Measurements from ENCODE around the gene JUN. TPM values are rescaled to one million over a fixed set of nuclear protein-coding genes. Genes with fewer than 3 reads are reported as not detected.
A peak's percentile ranks its signal among the peaks of the same experiment; 100 is the strongest.

Gene JUN
- total RNA-seq, 1 experiment from 2014 or later: 15.9 TPM

GRCh38 chr1:58815069-58815685 lies 31.3 kb upstream of the JUN start (continued):
- TF ChIP-seq JUN (CRISPR knock-in tag; IDR thresholded peaks at IDR 0.05) (0 out of 2 replicates have a peak, but pooled peaks have one; percentile 46), FOXK1 (CRISPR knock-in tag; IDR thresholded peaks at IDR 0.05) (peak; percentile 18; the same call in 1 of the 2 replicates), FOXJ3 (CRISPR knock-in tag; IDR thresholded peaks at IDR 0.05; ENCODE audit: borderline replicate concordance) (0 out of 2 replicates have a peak, but pooled peaks have one; percentile 32)

- peak overlapping the region; percentile 63; the same call in 1 of the 2 replicates for H3K27ac Mint-ChIP-seq
- peaks cover 26% of the 10 kb centered on the region for H3K27me3 Mint-ChIP-seq (ENCODE audit: low read depth)
- ChIA-PET CTCF (interaction anchor here (0.6 to 1.5 kb wide), 5 partner anchors 12 to 885 kb away, joined by 3 to 7 read pairs (median 4); partner anchors contain the start of gene JUN), POLR2A (interaction anchor here (1.0 to 1.2 kb wide), 2 partner anchors 16 to 31 kb away, joined by 4 to 5 read pairs; partner anchors contain the start of gene JUN)
- DNase-seq (ENCODE audit: low spot score) (peak; percentile 64), ATAC-seq (peak; percentile 47)
- H3K4me3 Mint-ChIP-seq: peak overlapping the region; percentile 81
- no peaks in the 10 kb centered on the region for H3K36me3 Mint-ChIP-seq
- peaks cover 38% of the 10 kb centered on the region for H3K4me1 Mint-ChIP-seq
- H3K9me3 Mint-ChIP-seq: no peaks in the 10 kb centered on the region
- TF ChIP-seq GTF2I (CRISPR knock-in tag; conservative IDR thresholded peaks at IDR 0.05) (no peak), ATF2 (CRISPR knock-in tag; IDR thresholded peaks at IDR 0.05; ENCODE audit: borderline replicate concordance, low read depth) (0 out of 2 replicates have a peak, but pooled peaks have one; percentile 27), ZNF425 (CRISPR knock-in tag; conservative IDR thresholded peaks at IDR 0.05) (no peak), ARID4B (CRISPR knock-in tag; IDR thresholded peaks at IDR 0.05; ENCODE audit: borderline replicate concordance) (peak; percentile 71; the same call in 1 of the 2 replicates), ETV6 (CRISPR knock-in tag; IDR thresholded peaks at IDR 0.05) (peak; percentile 50; the same call in 1 of the 2 replicates), TP53 (CRISPR knock-in tag; IDR thresholded peaks at IDR 0.05) (peak; percentile 75; the same call in 1 of the 2 replicates), FOXP1 (CRISPR knock-in tag; IDR thresholded peaks at IDR 0.05; ENCODE audit: borderline replicate concordance) (peak; percentile 26), ATF3 (CRISPR knock-in tag; conservative IDR thresholded peaks at IDR 0.05) (no peak), ZNF263 (CRISPR knock-in tag; IDR thresholded peaks at IDR 0.05; ENCODE audit: low read depth) (no peak), ZBTB43 (CRISPR knock-in tag; IDR thresholded peaks at IDR 0.05) (peak; percentile 66; the same call in 1 of the 2 replicates), USF1 (CRISPR knock-in tag; IDR thresholded peaks at IDR 0.05) (0 out of 2 replicates have a peak, but pooled peaks have one; percentile 8), ZNF532 (CRISPR knock-in tag; IDR thresholded peaks at IDR 0.05; ENCODE audit: borderline replicate concordance) (peak; percentile 66; the same call in 1 of the 2 replicates), ZNF232 (CRISPR knock-in tag; IDR thresholded peaks at IDR 0.05) (0 out of 2 replicates have a peak, but pooled peaks have one; percentile 32), SP1 (CRISPR knock-in tag; conservative IDR thresholded peaks at IDR 0.05) (0 out of 2 replicates have a peak, but pooled peaks have one; percentile 45)
These were observed 30.6 kb upstream of the JUN start for GRCh38 chr1:58814251-58815068.
